Chondrocyte (in vitro differentiated cells): ENCODE measurements around the gene C9orf50. TPM values are rescaled to one million over a fixed set of nuclear protein-coding genes. Genes with fewer than 3 reads are reported as not detected.

Experiments used
- DNase-seq: peaks from one replicate; pipeline ENCODE4 v3.0.0; 2021; ENCODE audit warnings: mixed read lengths, low spot score
- H3K27ac Mint-ChIP-seq: one replicate; pipeline ENCODE4 v1.8.0; 2021; ENCODE audit warnings: mild to moderate bottlenecking, moderate library complexity, mixed read lengths; ENCODE audit not compliant: unreplicated experiment
- H3K27me3 Mint-ChIP-seq: 2 replicates; pipeline ENCODE4 v1.8.0; 2021; ENCODE audit warnings: low read depth, mixed read lengths
- H3K36me3 Mint-ChIP-seq: 2 replicates; pipeline ENCODE4 v1.8.0; 2021; ENCODE audit warnings: low read depth, mixed read lengths
- H3K4me1 Mint-ChIP-seq: 2 replicates; pipeline ENCODE4 v1.8.0; 2021; ENCODE audit warnings: low read depth, mild to moderate bottlenecking, mixed read lengths
- H3K4me3 Mint-ChIP-seq: one replicate; pipeline ENCODE4 v1.8.0; 2021; ENCODE audit warnings: mild to moderate bottlenecking, moderate library complexity, mixed read lengths; ENCODE audit not compliant: unreplicated experiment
- H3K9me3 Mint-ChIP-seq: 2 replicates; pipeline ENCODE4 v1.8.0; 2021; ENCODE audit warnings: low read depth, mixed read lengths
- total RNA-seq: library from RNA; stranded (reverse); gene quantifications from 3 replicates; pipeline ENCODE4 v1.2.1, GENCODE V29; 2021
- TF ChIP-seq, protein P1 (sequence below): fragments of 200-600 bp; sonication (generic); IDR thresholded peaks from 2 replicates; pipeline ENCODE4 v1.5.0; 2021; ENCODE audit warnings: antibody characterized with exemption, mild to moderate bottlenecking, moderate library complexity

C9orf50 gene
- total RNA-seq, 1 donor from 2014 or later: 0.30 TPM

DNA sequence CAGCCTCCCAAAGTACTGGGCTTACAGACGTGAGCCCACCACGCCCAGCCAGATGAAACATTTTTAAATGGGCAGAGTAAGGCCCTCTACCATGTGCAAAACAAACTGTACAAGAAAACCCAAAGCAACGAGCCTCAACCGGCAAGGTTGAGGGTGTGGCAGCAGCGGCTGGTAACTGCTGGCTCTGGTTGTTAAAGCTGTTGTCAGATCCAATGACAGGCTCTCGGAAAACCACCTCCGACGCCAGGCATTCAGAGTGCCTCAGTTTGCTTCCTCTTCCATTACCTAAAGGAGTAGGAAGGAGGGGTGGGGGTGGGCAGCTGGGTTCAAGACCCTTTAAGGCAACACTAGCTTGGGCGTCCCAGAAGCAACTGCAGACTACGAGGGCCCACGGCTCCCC, 23.5 kb upstream of the C9orf50 start:
- H3K27me3 Mint-ChIP-seq: no peaks in the 10 kb centered on the region

DNA sequence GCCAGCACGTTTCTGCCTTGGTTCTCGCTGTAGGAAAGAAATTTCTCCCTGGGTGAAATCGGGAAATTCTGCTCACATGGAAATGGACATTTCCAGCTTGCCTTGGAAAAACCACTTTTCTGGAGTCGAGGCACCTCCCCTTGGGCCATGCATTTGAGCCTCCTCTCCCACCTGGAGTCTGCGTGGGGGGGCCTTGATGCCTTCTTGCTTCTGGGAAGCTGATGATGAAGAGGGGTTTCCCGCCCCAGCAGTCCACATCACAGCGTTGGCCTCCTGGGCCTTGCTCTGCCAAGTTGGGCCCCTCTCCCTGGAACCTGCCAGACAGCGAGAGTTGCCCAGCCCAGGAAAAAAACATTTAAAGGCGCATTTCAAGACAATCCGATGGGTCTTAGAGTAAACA, 22.8 kb upstream of the C9orf50 start:
- no peaks in the 10 kb centered on the region for H3K27me3 Mint-ChIP-seq
- peaks cover 3% of the 10 kb centered on the region for H3K9me3 Mint-ChIP-seq
- TF ChIP-seq, protein P1, sequence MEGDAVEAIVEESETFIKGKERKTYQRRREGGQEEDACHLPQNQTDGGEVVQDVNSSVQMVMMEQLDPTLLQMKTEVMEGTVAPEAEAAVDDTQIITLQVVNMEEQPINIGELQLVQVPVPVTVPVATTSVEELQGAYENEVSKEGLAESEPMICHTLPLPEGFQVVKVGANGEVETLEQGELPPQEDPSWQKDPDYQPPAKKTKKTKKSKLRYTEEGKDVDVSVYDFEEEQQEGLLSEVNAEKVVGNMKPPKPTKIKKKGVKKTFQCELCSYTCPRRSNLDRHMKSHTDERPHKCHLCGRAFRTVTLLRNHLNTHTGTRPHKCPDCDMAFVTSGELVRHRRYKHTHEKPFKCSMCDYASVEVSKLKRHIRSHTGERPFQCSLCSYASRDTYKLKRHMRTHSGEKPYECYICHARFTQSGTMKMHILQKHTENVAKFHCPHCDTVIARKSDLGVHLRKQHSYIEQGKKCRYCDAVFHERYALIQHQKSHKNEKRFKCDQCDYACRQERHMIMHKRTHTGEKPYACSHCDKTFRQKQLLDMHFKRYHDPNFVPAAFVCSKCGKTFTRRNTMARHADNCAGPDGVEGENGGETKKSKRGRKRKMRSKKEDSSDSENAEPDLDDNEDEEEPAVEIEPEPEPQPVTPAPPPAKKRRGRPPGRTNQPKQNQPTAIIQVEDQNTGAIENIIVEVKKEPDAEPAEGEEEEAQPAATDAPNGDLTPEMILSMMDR: no peak
- no peak overlapping the region for H3K4me3 Mint-ChIP-seq
- DNase-seq: no peak
- no peak overlapping the region for H3K27ac Mint-ChIP-seq
- peaks cover 2% of the 10 kb centered on the region for H3K36me3 Mint-ChIP-seq
- H3K4me1 Mint-ChIP-seq: peaks cover 30% of the 10 kb centered on the region

More for the DNA sequence above, 23.5 kb upstream of the C9orf50 start:
- Mint-ChIP-seq H3K4me1 (peaks cover 30% of the 10 kb centered on the region), H3K9me3 (peaks cover 3% of the 10 kb centered on the region), H3K4me3 (no peak overlapping the region), H3K27ac (no peak overlapping the region), H3K36me3 (peaks cover 2% of the 10 kb centered on the region)
- TF ChIP-seq, protein P1: no peak
- no peak for DNase-seq

DNA sequence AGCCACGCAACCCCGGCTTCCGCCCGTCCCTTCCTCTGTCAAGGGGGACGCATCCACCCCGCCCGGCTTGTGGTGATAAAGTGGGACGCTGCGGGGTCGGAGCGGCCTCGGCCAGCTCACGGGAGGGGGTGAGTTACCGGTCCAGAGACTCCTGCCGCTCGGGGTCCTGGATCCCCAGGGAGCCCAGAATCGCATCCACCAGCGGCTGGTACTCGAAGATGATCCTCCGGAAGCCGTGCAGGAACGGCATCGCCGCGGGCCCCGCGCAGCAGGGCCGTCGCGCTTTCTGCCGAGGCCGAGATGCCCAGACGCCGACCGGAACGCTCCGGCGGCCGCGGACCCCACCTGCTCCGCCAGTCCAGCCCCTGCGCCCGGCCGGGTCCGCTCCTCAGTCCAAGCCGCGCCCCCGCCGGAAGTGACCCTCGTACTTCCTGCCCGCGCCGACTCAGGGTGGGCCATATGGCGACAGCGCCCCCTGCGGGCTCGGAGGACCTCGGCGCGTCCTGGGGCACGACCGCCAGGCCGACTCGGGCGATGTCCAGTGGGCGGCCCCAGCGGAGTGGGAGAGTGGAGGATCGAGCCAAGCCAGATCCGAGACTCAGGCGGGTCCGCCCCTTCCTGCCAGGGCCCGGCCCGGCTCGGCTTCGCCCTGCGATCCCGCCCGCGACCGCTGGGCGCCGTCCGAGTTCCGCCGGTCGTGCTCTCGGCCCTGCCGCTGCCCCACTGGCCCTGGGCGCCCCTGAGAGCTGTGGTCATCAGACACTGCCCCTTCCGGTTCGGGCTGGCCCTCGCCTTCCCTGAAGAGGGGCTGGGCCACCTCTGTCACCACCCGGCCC, 21.1 kb upstream of the C9orf50 start, which contains the start of gene ASB6:
Gene ASB6 (minus strand): TSS at position 402 of the 836 bp plus-strand sequence. CDS start 152 bp downstream, at position 250.
- peak within 1 kb of the TSS; percentile 78 for H3K27ac Mint-ChIP-seq
- peaks cover 25% of the 10 kb centered on the region for H3K4me1 Mint-ChIP-seq
- H3K9me3 Mint-ChIP-seq: peaks cover 3% of the 10 kb centered on the region
- TF ChIP-seq, protein P1: peak; percentile 100
- H3K27me3 Mint-ChIP-seq: no peaks in the 10 kb centered on the region
- DNase-seq: peak; percentile 99
- H3K4me3 Mint-ChIP-seq: peak within 1 kb of the TSS; percentile 83
- H3K36me3 Mint-ChIP-seq: peaks cover 10% of the 10 kb centered on the region

DNA sequence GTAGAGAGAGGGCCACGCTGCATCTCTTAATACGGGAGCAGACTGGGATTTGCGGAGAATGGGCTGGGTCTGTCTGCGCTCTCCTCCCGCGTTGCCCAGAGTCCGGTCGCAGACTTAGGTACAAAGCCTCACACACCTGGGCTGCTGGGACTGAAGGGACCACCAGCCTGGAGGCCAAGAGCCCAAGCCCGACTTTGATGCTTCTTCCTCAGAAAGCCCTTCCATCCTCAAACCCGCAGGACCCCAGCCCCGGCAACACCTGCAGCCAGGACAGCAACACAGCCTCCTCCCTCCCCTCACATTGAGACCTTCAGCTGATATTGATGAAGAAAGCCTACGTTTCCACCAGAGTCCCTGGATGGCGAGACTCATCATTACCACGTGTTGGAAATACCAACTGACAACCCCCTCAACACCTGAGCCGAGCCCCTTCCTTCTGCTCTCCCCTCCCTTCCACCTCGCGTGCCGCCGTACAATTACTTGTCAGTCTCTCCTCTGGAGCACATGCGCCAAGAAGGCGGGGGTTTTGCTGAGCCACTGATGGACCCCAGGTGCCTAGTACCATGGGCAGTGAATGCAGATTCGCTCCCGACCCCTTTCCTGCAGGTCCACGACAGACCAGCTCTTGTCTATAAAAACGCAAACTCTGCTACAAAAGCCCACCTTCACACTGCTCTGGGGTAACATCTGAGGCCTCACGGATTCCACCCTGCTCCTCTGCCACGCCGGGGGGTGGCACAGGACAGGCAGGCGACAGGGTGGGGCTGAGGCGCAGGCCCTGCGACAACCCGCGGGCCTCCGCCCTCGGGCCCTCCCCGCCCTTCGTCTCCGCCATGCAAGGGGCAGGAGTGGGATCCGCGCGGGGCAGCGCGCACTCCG, 20.2 kb upstream of the C9orf50 start:
- TF ChIP-seq, protein P1: no peak
- H3K27me3 Mint-ChIP-seq: no peaks in the 10 kb centered on the region
- H3K36me3 Mint-ChIP-seq: peaks cover 9% of the 10 kb centered on the region
- no peaks in the 10 kb centered on the region for H3K9me3 Mint-ChIP-seq
- H3K27ac Mint-ChIP-seq: peak overlapping the region; percentile 69
- peak overlapping the region; percentile 83 for H3K4me3 Mint-ChIP-seq
- no peak for DNase-seq
- peaks cover 25% of the 10 kb centered on the region for H3K4me1 Mint-ChIP-seq
